ENCODE measurements around the gene ISOC2. TPM values are rescaled to one million over a fixed set of nuclear protein-coding genes. Genes with fewer than 3 reads are reported as not detected.
A peak's percentile ranks its signal among the peaks of the same experiment; 100 is the strongest.
"Not testable (repeated sequence)": the region's sequence is repeated elsewhere in the genome, so short reads cannot be mapped to it uniquely, and the experiment has no call there.

ISOC2 gene
- total RNA-seq, 3 donors from 2014 or later: 42.7 to 71.5 (median 57.0) TPM

- DNase-seq (ENCODE audit: low spot score in 2 of 2): peak in 1 of 2 donors; percentile 35
- no peak overlapping the region for H3K27ac ChIP-seq
- H3K27me3 ChIP-seq: peaks cover 0 to 10% of the 10 kb centered on the region in 2 donors
- intact Hi-C loops (cut with DNase I; ENCODE audit: low total_unique reads): loop anchor here (5.0 kb wide), 1 partner anchor 84 kb away; no protein-coding TSS in a partner anchor
- H3K4me3 ChIP-seq: no peak overlapping the region
- no peaks in the 10 kb centered on the region for H3K36me3 ChIP-seq
- no peaks in the 10 kb centered on the region for H3K9me3 ChIP-seq
- no peak for TF ChIP-seq POLR2A (IDR thresholded peaks at IDR 0.05)
- no peak for TF ChIP-seq POLR2AphosphoS5 (IDR thresholded peaks at IDR 0.05)
- TF ChIP-seq CTCF (IDR thresholded peaks at IDR 0.05): peak; percentile 38 to 68 (median 68)
- no peaks in the 10 kb centered on the region for H3K4me1 ChIP-seq
These were observed 43.3 kb downstream of the ISOC2 start for GRCh38 chr19:55418185-55418584.

GRCh38 chr19:55410168-55410567, 51.3 kb downstream of the ISOC2 start:
- Histone ChIP-seq H3K4me1 (peaks cover 4 to 10% of the 10 kb centered on the region in 2 donors), H3K27me3 (no peaks in the 10 kb centered on the region), H3K4me3 (no peak overlapping the region), H3K36me3 (no peaks in the 10 kb centered on the region), H3K27ac (no peak overlapping the region), H3K9me3 (no peaks in the 10 kb centered on the region)
- intact Hi-C loops (cut with DNase I; ENCODE audit: low total_unique reads): no loop called here
- no peak for DNase-seq (ENCODE audit: low spot score in 2 of 2)
- TF ChIP-seq CTCF (IDR thresholded peaks at IDR 0.05) (no peak), POLR2A (IDR thresholded peaks at IDR 0.05) (no peak), POLR2AphosphoS5 (IDR thresholded peaks at IDR 0.05) (no peak)

GRCh38 chr19:55409179-55409578, 52.3 kb downstream of the ISOC2 start:
- H3K9me3 ChIP-seq; H3K27me3 ChIP-seq; intact Hi-C loops (cut with DNase I; ENCODE audit: low total_unique reads); H3K4me1 ChIP-seq; H3K27ac ChIP-seq; H3K36me3 ChIP-seq; DNase-seq (ENCODE audit: low spot score in 2 of 2); H3K4me3 ChIP-seq: not testable (repeated sequence)

- H3K4me1 ChIP-seq: peaks cover 4 to 10% of the 10 kb centered on the region in 2 donors
- TF ChIP-seq POLR2AphosphoS5 (IDR thresholded peaks at IDR 0.05): no peak
- TF ChIP-seq CTCF (IDR thresholded peaks at IDR 0.05): peak in 1 of 3 donors; percentile 10
- peak in 1 of 2 donors; percentile 25 for DNase-seq (ENCODE audit: low spot score in 2 of 2)
- peak overlapping the region; percentile 93 to 99 for H3K27ac ChIP-seq
- intact Hi-C loops (cut with DNase I; ENCODE audit: low total_unique reads): no loop called here
- no peaks in the 10 kb centered on the region for H3K36me3 ChIP-seq
- H3K4me3 ChIP-seq: peak overlapping the region; percentile 94 to 95 (median 95)
- no peaks in the 10 kb centered on the region for H3K27me3 ChIP-seq
- H3K9me3 ChIP-seq: no peaks in the 10 kb centered on the region
These were observed 52.9 kb downstream of the ISOC2 start for GRCh38 chr19:55408533-55408872.

GRCh38 chr19:55407800-55408532, 53.5 kb downstream of the ISOC2 start:
- H3K36me3 ChIP-seq: no peaks in the 10 kb centered on the region
- intact Hi-C loops (cut with DNase I; ENCODE audit: low total_unique reads): no loop called here
- DNase-seq (ENCODE audit: low spot score in 2 of 2): peak; percentile 98
- no peaks in the 10 kb centered on the region for H3K27me3 ChIP-seq
- peaks cover 4 to 10% of the 10 kb centered on the region in 2 donors for H3K4me1 ChIP-seq
- H3K4me3 ChIP-seq: peak overlapping the region; percentile 94 to 95 (median 95)
- TF ChIP-seq CTCF (IDR thresholded peaks at IDR 0.05): no peak
- TF ChIP-seq POLR2AphosphoS5 (IDR thresholded peaks at IDR 0.05): peak; percentile 59 to 93 (median 65)
- peak; percentile 34 for TF ChIP-seq POLR2A (IDR thresholded peaks at IDR 0.05)
- H3K9me3 ChIP-seq: no peaks in the 10 kb centered on the region
- H3K27ac ChIP-seq: peak overlapping the region; percentile 93 to 99
